GM18502 (cell line): ENCODE results near the gene ATP2B2.

ENCODE experiments used
- ATAC-seq: cut with Tn5 transposase; IDR thresholded peaks from one replicate; pipeline ENCODE4 v1.9.1; 2021; ENCODE audit warnings: mild to moderate bottlenecking; ENCODE audit not compliant: unreplicated experiment, poor library complexity

The ATP2B2 gene

GRCh38 chr3:10373686-10374261, 131.6 kb downstream of the ATP2B2 start:
- ATAC-seq, result no peak

DNA sequence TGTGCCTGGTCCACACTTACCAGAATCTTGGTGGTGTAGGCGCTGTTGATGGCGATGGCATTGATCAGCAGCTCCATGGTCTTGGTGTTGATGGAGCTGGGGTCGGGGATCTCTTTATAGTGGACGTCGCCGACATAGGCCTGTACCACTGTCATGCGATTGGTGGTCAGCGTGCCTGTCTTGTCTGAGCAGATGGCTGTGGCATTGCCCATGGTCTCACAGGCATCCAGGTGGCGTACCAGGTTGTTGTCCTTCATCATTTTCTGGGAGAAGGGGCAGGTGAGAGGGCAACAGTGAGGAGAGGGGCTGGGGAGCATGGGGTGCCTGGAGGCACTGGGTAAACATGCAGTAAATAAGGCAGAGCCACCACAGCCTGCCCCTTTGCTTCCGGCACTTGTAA, 133.6 kb downstream of the ATP2B2 start:
- no peak for ATAC-seq

DNA sequence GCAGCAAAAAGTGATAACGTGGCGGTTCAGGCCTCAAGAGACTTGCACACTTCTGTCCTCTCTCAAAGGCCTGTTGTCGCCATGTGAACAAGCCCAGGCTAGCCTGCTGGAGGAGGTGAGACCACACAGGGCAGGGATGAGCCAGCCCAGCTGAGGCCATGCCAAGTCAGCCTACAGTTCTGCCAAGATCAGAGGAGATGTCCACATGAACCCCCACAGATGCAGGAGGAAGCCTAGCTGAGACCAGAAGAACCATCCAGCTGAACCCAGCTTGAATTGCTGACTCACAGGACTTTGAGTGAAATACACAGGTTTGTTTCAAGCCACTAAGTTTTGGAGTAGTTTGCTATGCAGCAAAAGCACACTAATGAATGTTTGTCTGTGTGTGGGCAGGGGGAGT, 134.2 kb downstream of the ATP2B2 start:
- ATAC-seq, result no peak

GRCh38 chr3:10370429-10370828, 135.0 kb downstream of the ATP2B2 start:
- no peak for ATAC-seq

- no peak for ATAC-seq
Observed at GRCh38 chr3:10368512-10368911, 136.9 kb downstream of the ATP2B2 start.

DNA sequence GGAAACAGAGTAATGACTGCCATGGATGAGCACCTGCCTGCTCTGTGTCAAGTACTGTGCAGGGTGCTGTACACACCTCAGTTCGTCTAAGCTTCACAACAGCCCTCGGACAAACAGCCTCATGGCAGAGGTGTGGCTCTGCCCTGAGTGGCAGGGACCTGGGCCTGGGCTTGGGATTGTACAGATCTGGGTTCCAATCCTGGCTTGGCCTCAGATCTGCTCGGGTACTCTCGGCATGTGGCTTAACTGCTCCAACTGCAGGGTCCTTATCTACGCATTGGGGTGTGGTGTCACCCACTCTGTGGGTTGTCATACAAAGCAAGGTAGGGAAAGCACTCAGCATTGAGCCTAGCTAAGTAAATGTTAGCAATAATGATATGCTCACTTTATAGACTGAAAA, 137.9 kb downstream of the ATP2B2 start:
- no peak for ATAC-seq

GRCh38 chr3:10366651-10367101, 138.7 kb downstream of the ATP2B2 start:
- no peak for ATAC-seq

GRCh38 chr3:10365791-10366190, 139.6 kb downstream of the ATP2B2 start:
- no peak for ATAC-seq

- ATAC-seq, result no peak
Observed at GRCh38 chr3:10365316-10365715, 140.1 kb downstream of the ATP2B2 start.

GRCh38 chr3:10364806-10365205, 140.6 kb downstream of the ATP2B2 start:
- no peak for ATAC-seq

- no peak for ATAC-seq
Observed at GRCh38 chr3:10363935-10364334, 141.5 kb downstream of the ATP2B2 start.

GRCh38 chr3:10361375-10361774, 144.0 kb downstream of the ATP2B2 start:
- no peak for ATAC-seq

GRCh38 chr3:10360478-10360877, 144.9 kb downstream of the ATP2B2 start:
- ATAC-seq, result no peak

GRCh38 chr3:10359761-10360161, 145.6 kb downstream of the ATP2B2 start:
- no peak for ATAC-seq

DNA sequence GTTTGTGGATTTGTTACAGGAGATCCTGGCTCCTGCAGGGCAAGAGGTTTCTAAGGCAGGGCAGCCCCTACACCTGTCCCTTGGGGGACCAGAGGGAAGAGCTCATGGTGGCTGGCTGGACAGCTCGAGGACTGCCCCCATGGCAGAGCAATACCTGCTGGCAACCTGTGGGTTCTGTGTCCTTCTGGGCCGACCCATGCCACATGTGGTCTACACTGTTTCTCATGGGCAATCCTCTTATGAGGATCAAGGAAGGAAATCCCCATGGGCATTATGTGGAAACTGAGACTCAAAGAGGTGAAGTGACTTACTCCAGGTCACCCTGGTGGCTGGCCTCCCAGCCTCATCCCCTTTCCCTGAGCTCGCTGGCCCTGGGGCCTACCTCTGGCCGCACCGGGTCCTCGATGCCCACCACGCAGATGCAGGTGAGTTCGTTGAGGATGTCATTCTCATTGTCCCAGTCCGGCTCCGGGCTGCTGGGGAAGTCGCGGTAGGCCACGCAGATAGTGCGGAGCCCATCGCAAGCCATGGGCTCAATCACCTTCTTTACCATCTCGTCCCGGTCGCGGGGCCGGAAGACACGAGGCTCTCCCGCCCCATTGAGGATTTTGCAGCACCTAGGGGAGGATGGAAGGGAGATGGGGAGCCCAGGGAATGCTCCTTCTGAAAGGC, 146.9 kb downstream of the ATP2B2 start:
- no peak for ATAC-seq

DNA sequence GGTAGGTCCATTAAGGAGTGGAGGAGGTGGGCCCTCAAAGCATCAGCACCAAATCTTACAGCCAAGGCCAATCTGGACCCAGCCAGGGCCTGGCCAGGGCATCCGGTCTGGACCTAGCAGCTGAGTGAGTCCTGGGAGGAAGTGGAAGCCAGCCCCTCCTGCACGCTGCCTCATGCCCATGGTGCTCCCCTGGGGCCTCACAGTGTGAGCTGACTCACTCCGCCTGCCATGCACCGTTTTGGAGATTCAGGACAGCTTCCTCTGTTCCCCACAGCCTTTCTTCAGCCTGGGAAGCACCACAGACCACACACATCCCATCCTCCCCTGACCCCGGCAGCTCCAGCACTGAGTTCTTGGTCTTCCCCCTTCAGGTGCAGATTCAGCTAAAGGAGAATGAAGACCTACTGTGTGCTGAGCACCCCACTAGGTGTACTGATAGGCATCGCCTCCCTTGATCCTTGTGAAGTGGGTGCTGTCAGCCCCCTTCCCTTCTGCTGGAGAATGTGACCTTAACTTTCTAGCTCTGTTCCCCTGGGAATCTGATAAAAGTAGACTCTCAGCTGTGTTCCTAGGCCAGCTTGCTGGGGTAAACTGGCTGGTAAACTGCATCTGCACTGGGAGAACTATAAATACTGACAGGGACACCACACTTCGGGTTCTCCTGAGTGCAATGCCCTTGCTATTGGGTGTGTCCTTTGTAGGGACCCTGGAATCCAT, 147.6 kb downstream of the ATP2B2 start:
- no peak for ATAC-seq

DNA sequence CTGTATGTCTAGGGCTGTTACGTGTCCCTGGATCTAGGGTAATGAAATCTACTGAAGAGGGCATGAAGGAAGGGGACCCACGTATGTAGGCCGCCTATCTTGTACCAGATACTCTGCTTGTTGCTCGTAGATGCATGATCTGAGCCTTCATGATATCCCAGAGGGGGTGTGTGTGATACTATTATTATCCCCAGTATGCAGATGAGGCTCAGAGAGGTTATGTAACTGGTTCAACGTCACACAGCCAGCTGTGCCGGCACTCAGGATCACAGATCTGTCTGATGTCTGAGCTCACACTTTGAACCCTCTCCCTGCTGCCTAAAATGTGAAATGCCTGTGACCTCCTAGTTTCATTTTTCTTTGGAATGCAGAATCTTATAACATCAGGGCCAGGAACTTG, 148.3 kb downstream of the ATP2B2 start:
- ATAC-seq, result no peak

DNA sequence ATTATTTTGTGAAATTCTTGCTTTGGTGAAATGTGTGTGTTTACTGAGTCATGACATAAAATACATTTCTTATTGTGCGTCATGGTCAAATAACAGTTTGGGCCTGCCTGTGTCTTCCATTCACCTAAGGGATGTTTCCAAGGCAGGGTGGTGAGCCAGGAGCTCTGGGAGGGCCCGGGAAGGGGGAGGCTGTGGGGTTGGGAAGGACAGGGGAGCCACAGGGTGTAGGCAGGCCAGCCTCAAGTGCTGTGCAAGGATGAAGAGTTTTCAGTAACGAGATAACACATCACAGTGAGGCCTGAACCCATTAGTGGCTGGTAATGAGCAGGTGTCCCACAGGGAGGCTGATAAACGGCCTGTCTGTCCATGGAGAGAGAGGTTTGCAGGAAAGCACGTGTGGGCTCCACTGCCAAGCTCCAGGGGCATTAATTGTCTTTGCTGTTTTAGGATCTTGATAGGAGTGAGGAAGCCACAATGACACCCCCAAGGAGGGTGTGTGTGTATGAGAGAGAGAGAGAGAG, 148.9 kb downstream of the ATP2B2 start:
- no peak for ATAC-seq

GRCh38 chr3:10354361-10355015, 150.9 kb downstream of the ATP2B2 start:
- ATAC-seq, result no peak

GRCh38 chr3:10353661-10354360, 151.6 kb downstream of the ATP2B2 start:
- ATAC-seq, result no peak
